Keratinocyte (primary cell): ENCODE measurements around the gene ABHD2. TPM values are rescaled to one million over a fixed set of nuclear protein-coding genes. Genes with fewer than 3 reads are reported as not detected.

Experiments
- DNase-seq: peaks from one replicate; pipeline ENCODE4 v3.0.0-alpha.2; 2011; ENCODE audit warnings: low read depth, missing footprints, low spot score
- FAIRE-seq: peaks from 2 replicates; lab custom pipeline; 2011; peaks lifted over from hg19 to GRCh38; lab: Jason Lieb, UNC
- H2AFZ ChIP-seq: 2 replicates; pipeline ENCODE4 v1.6.0; 2012; ENCODE audit warnings: low read length, control low read depth, inconsistent platforms; ENCODE audit not compliant: control insufficient read depth
- H3K27ac ChIP-seq: 2 replicates; pipeline ENCODE4 v1.5.1; 2011; ENCODE audit warnings: low read length; ENCODE audit not compliant: control insufficient read depth, insufficient read depth
- H3K27me3 ChIP-seq: 3 replicates; pipeline ENCODE4 v1.6.0; 2011; ENCODE audit warnings: low read length; ENCODE audit not compliant: control insufficient read depth, insufficient read depth; ENCODE audit errors: extremely low read depth
- H3K36me3 ChIP-seq, 2 experiments: 2 replicates in 1 of 2; 3 replicates in 1 of 2; pipeline ENCODE4 v1.5.1; 2011; ENCODE audit warnings: low read length in 2 of 2, mild to moderate bottlenecking in 1 of 2; ENCODE audit not compliant: control insufficient read depth in 2 of 2, insufficient read depth in 2 of 2; ENCODE audit errors: extremely low read depth in 1 of 2
- H3K4me1 ChIP-seq: 3 replicates; pipeline ENCODE4 v1.5.1; 2011; ENCODE audit warnings: low read length; ENCODE audit not compliant: control insufficient read depth, insufficient read depth; ENCODE audit errors: extremely low read depth
- H3K4me2 ChIP-seq: 3 replicates; pipeline ENCODE4 v1.6.0; 2011; ENCODE audit warnings: low read depth, low read length; ENCODE audit not compliant: control insufficient read depth, insufficient read depth; ENCODE audit errors: extremely low read depth
- H3K4me3 ChIP-seq, 3 experiments: fragments of 200-600 bp in 1 of 3; sonication (generic) in 1 of 3; 2 replicates in 2 of 3; 3 replicates in 1 of 3; pipeline ENCODE4 v1.5.1; 2011 to 2016; ENCODE audit warnings: low read length in 3 of 3, mild to moderate bottlenecking in 3 of 3, control low read depth in 2 of 3, inconsistent platforms in 1 of 3, low read depth in 1 of 3, mixed read lengths in 1 of 3, mixed run types in 1 of 3, moderate library complexity in 1 of 3; ENCODE audit not compliant: control insufficient read depth in 2 of 3, insufficient read depth in 2 of 3; ENCODE audit errors: extremely low read depth in 1 of 3
- H3K79me2 ChIP-seq: 2 replicates; pipeline ENCODE4 v1.6.0; 2012; ENCODE audit warnings: low read length; ENCODE audit not compliant: control insufficient read depth, insufficient read depth
- H3K9ac ChIP-seq: 3 replicates; pipeline ENCODE4 v1.6.0; 2011; ENCODE audit warnings: low read length; ENCODE audit not compliant: control insufficient read depth, insufficient read depth; ENCODE audit errors: extremely low read depth
- H3K9me1 ChIP-seq: 3 replicates; pipeline ENCODE4 v1.6.0; 2011; ENCODE audit warnings: low read length; ENCODE audit not compliant: control insufficient read depth, insufficient read depth; ENCODE audit errors: extremely low read depth
- H3K9me3 ChIP-seq: 2 replicates; pipeline ENCODE4 v1.5.1; 2012; ENCODE audit warnings: low read depth, low read length; ENCODE audit not compliant: control insufficient read depth
- H4K20me1 ChIP-seq: 3 replicates; pipeline ENCODE4 v1.6.0; 2011; ENCODE audit warnings: low read length; ENCODE audit not compliant: control insufficient read depth, insufficient read depth; ENCODE audit errors: extremely low read depth
- EZH2 ChIP-seq: IDR thresholded peaks from one replicate; pipeline ENCODE4 v1.6.1; 2012; ENCODE audit warnings: inconsistent platforms, mild to moderate bottlenecking, low read length, moderate library complexity
- dilution Hi-C: fragments of 300-500 bp; cut with MboI; formaldehyde crosslinking; loops from one replicate; pipeline ENCODE4 v1.7.0; 2020; ENCODE audit warnings: low sequenced_read_pairs; ENCODE audit not compliant: extremely low pct_ligation_motif_present
- polyA plus RNA-seq, 5 experiments: library from polyadenylated mRNA; depleted of rRNA in 3 of 5; stranded (reverse) in 3 of 5; stranded (forward) in 1 of 5; unstranded in 1 of 5; fragments of >200 nt; gene quantifications; 1 replicate in 1 of 5; 2 replicates in 3 of 5; 3 replicates in 1 of 5; pipeline versions ENCODE4 v1.2.1 to v1.2.3, GENCODE V29; 2011 to 2012; ENCODE audit warnings: missing spikeins in 2 of 5, low read depth in 1 of 5, low replicate concordance in 1 of 5
- TF ChIP-seq, protein P1 (sequence below), 3 experiments: IDR thresholded peaks in 1 of 3; conservative IDR thresholded peaks in 1 of 3; optimal IDR thresholded peaks in 1 of 3; 2 replicates in 2 of 3; 3 replicates in 1 of 3; pipeline versions ENCODE3 to v1.5.1; 2011; ENCODE audit warnings: low read length in 3 of 3, mild to moderate bottlenecking in 3 of 3, moderate library complexity in 2 of 3, control low read depth in 1 of 3, inconsistent platforms in 1 of 3; ENCODE audit not compliant: insufficient read depth in 2 of 3; ENCODE audit errors: extremely low read depth in 1 of 3

The ABHD2 gene
- polyA plus RNA-seq, 1 donor (not counting 4 experiments of a cell fraction or from before 2014, with no cell fraction given), result 22.8 TPM

DNA sequence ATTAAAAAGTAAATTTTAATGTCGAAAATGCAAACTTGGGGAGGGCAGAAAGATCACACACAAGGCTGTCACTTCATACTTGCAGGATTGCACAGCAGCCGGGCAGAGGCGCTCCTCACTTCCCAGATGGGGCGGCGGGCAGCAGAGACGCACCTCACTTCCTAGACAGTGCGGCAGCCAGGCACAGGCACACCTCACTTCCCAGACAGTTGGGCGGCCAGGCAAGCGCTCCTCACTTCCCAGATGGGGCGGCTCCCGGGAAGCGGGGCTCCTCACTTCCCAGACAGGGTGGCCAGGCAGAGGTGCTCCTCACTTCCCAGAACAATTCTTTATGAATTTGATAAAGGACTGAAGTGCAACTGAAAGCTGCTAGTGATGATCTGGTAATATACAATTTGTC lies 111.9 kb downstream of the ABHD2 start:
- DNase-seq (no peak), FAIRE-seq (no peak)
- Histone ChIP-seq H3K9ac (no peak overlapping the region), H3K4me2 (no peak overlapping the region), H2AFZ (no peak overlapping the region), H3K9me1 (peaks cover 2% of the 10 kb centered on the region), H3K79me2 (no peaks in the 10 kb centered on the region), H3K27me3 (no peaks in the 10 kb centered on the region), H4K20me1 (no peaks in the 10 kb centered on the region), H3K4me1 (peaks cover 14% of the 10 kb centered on the region), H3K4me3 (no peak overlapping the region), H3K27ac (no peak overlapping the region), H3K36me3 (peaks cover 0 to 7% of the 10 kb centered on the region in 2 experiments), H3K9me3 (no peaks in the 10 kb centered on the region)
- dilution Hi-C loops, result no loop called here
- TF ChIP-seq EZH2, result no peak
- TF ChIP-seq, protein P1, sequence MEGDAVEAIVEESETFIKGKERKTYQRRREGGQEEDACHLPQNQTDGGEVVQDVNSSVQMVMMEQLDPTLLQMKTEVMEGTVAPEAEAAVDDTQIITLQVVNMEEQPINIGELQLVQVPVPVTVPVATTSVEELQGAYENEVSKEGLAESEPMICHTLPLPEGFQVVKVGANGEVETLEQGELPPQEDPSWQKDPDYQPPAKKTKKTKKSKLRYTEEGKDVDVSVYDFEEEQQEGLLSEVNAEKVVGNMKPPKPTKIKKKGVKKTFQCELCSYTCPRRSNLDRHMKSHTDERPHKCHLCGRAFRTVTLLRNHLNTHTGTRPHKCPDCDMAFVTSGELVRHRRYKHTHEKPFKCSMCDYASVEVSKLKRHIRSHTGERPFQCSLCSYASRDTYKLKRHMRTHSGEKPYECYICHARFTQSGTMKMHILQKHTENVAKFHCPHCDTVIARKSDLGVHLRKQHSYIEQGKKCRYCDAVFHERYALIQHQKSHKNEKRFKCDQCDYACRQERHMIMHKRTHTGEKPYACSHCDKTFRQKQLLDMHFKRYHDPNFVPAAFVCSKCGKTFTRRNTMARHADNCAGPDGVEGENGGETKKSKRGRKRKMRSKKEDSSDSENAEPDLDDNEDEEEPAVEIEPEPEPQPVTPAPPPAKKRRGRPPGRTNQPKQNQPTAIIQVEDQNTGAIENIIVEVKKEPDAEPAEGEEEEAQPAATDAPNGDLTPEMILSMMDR (optimal IDR thresholded peaks at IDR 0.05 in 1 of 3, IDR thresholded peaks at IDR 0.05 in 1 of 3, conservative IDR thresholded peaks at IDR 0.05 in 1 of 3; ENCODE audit: extremely low read depth in 1 of 3, insufficient read depth in 2 of 3, low read length in 3 of 3), result no peak

DNA sequence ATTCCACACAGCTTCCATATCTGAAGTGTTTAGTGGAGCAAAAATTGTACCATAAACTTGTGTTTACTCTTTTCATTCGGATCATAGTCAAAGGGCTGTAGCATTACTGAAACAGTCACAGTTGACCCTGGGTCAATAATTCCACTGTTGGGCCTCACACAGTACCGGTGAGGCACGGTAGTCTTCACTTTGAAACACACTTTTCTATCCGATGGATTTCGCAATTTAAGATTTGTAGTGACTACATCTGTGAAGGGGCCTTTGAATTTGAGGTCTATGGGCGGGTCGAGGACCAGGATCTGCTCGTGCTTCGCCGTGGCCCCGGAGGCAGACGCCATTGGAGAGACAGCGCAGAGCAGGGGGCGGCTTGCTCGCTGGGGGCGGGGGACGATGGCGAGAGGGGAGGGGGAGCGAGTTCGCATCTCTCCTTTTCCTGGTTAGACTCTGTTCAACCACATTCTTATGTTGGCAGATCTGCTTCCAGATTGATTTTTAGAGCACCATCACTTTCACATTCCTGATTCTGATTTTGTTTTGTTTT lies 113.3 kb downstream of the ABHD2 start:
- Histone ChIP-seq H3K27me3 (no peaks in the 10 kb centered on the region), H2AFZ (no peak overlapping the region), H3K9me3 (no peaks in the 10 kb centered on the region), H3K36me3 (peaks cover 0 to 1% of the 10 kb centered on the region in 2 experiments), H3K79me2 (no peaks in the 10 kb centered on the region), H3K4me1 (peaks cover 14% of the 10 kb centered on the region), H4K20me1 (no peaks in the 10 kb centered on the region), H3K4me2 (no peak overlapping the region), H3K9ac (no peak overlapping the region), H3K27ac (no peak overlapping the region), H3K4me3 (no peak overlapping the region), H3K9me1 (peaks cover 2% of the 10 kb centered on the region)
- no peak for FAIRE-seq
- DNase-seq, result no peak
- dilution Hi-C loops, result no loop called here
- TF ChIP-seq, protein P1 (optimal IDR thresholded peaks at IDR 0.05 in 1 of 3, IDR thresholded peaks at IDR 0.05 in 1 of 3, conservative IDR thresholded peaks at IDR 0.05 in 1 of 3; ENCODE audit: extremely low read depth in 1 of 3, insufficient read depth in 2 of 3, low read length in 3 of 3), result no peak
- no peak for TF ChIP-seq EZH2
